ENCODE data around the gene HNRNPA0.

The HNRNPA0 gene

DNA sequence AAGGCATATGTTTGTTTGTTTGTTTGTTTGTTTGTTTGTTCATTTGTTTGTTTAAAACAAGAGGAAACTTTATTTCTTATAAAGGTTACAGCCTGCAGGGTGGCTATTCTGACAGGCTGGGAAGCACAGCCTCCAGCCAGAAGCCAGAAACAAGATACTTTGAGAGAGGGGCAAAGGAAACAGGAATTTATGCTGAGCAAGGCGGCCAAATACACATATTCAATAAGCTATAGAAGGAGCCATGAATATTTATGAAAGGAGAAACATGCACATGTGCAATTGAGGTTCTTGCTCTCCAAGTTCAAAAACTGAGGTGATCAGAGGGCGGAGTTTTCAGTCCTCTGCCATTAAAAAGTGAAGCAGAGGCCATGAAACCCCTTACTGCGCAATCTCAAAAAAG lies 37.8 kb downstream of the HNRNPA0 start:
- no peak for DNase-seq

DNA sequence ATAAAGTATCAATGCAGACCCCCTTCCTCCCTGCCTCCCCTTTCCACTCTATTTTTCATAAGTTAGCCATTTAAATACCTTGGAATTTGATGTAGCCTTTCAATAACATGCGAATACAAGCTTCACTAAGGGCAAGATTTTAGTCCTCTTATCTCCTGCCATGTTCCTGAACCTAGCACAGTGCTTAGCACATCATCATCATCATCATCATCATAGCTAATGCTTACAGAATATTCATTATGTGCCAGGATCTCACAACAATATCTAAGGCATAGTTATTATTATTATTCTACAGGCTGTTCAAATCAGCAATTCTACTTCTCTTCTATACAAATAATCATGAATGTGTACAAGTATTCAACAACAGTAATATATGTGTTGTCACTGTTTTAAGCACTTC lies 38.7 kb downstream of the HNRNPA0 start:
- no peak for DNase-seq

DNA sequence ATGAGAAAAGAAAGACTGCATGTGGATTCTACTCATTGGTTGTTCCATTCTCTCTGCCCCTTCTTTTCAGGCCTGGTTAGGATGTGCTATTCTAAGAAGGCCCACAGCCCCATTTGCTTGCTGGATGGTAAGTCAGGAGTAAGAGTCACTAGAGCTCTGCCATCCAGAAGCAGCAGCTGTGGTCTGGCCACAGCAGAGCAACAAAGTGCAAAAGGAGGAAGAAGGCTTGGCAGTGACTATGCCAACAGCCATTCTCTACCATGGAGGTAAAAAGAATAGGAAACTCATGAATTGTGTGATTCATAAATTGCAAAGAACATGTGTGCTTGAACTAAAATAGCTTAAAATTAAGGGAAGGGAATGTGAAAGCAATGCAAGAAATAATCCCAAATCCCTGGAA lies 39.2 kb downstream of the HNRNPA0 start:
- no peak for DNase-seq

DNA sequence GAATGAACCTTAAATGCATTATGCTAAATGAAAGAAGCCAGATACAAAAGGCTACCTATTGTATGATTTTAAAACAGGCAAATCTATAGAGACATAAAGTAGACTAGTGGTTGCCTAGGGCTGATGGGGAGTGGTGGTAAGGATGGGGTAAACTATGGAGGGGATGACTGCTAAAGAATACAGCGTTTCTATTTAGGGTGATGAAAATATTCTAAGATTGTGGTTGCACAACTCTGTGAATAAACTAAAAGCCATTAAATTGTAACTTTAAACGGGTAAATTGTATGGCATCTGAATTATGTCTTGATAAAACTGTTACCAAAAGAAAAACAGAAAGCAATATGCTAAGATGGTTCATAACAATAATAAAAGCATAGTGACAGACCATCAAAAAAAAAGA lies 39.7 kb downstream of the HNRNPA0 start:
- DNase-seq, result no peak

DNA sequence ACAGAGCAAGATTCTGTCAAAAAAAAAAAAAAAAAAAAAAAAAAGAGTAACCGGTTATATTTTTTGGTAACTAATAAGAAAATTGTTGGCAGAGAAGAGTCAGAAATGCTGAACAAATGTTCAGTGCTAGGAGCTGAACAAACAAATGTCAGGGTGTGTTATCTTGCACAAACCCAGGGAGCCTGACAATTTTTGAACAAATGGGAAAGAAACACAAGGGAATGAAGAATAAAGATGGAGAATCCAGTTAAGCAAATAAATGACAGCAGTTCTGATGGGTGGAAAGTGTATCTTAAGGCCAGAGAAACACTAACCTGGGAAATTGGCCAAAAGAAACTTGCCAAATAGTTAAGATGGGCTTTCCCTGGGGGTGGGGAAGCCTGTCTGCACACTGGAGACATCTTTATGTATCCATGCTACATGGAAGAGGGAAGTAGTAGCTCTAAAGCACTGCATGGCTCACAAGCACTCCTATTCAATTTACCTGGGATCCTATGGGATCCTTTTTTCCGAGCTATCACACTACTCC lies 42.0 kb downstream of the HNRNPA0 start:
- DNase-seq, result no peak

DNA sequence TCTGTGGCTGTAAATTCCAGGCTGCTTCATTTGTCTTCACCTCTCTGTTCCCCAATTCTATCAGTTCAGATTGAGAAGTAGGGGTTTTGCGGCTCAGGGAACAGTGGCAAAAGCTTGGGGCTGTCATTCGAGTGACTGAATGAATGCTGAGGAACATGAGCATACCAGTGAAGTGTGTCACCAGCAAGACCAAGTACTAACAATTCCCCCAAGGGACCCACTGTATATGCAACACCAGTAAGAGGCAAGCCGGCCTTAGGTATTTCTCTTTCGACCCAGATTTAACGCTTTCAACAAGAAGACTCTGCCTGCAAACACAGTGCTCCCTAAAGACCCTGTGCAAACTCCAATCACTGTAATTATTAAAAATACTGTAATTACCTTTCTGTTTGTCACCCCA lies 44.1 kb downstream of the HNRNPA0 start:
- DNase-seq, result no peak

DNA sequence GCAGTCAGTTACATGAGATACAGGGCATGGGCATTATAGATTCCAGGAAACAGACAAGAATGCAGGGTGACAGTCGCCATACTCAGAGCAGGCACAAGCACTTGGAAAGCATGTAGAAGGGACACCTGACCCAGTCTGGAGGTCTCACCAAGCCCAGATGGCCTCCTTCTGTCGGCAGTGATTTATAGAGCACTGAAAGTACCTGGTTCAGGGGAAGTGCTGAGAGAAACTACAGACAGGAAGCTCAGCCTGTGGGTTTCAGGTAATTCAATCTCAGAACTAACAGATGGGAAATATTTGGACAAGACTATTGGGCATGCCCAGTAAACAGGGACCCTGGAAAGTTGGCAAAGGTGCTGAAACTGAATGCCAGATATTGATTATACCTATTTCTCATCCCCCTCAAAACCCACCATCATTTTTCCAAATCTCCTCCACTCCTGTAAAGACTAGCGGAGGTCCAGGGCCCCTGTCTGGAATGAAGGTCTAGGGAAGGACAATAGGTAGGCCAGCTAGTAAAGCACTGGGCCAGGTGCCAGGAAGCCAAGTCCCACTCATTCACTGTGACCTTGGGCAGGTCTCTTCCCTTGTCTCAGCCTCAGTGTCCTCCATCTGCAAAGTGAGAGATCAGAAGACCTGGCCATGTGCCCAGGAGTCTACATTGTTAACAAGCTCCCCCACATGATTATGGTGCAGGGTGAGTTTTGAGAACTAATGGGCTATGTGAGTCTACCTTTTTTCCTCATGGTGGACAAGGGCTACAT lies 45.2 kb downstream of the HNRNPA0 start:
- DNase-seq, result no peak

DNA sequence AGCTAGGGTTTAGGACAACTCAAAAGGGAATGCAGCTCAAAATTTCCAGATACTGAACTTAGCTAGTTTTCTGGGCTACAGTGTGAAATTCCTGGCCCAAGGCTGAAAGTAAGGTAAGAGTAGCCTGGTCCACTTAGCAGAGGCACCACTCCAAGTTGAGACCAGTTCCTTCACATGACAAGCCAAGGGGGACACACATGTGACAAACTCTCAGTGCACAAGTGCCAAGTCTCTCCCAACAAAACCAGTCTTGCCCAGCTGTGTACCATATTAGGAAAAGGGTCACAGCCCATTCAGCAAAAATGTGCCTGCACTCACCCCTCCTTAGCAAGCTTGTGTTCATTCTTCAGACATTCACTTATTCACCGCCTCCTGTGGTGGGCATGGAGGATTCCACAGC lies 46.1 kb downstream of the HNRNPA0 start:
- no peak for DNase-seq

DNA sequence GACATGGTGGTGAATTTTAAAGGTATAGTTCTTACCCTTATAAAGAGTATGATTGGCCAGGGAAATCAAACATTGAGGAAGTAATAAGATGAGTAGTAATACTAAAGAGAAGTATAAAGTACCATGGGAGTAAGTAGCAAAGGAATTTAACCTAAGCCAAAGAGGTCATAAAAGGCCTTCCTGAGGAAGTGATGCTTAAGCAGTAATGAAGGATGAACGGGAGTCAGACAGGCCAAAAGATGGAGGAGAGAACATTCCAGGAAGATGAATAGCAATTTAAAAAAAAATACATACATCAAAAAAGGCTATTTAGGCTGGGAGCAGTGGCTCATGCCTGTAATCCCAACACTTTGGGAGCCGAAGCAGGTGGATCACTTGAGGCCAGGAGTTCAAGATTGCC lies 47.3 kb downstream of the HNRNPA0 start:
- no peak for DNase-seq

DNA sequence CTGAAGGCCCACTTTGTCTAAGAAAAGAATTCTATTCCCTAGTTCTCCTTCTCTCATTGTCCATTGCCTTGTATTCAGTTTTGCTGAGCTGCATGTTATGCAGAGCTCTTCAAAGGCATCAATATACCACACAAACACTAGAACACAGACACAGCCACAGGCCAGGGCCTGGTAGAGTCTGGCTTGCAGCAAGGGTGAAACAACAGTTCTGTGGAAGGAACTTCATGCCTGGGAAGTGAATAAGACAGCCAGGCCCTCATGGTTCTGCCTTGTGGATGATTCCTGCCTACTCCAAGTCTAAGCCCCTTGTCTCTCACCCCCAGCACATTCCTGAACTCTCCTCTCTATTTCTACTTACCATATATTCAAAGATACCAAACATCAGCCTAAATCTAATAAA lies 49.1 kb downstream of the HNRNPA0 start:
- no peak for DNase-seq

DNA sequence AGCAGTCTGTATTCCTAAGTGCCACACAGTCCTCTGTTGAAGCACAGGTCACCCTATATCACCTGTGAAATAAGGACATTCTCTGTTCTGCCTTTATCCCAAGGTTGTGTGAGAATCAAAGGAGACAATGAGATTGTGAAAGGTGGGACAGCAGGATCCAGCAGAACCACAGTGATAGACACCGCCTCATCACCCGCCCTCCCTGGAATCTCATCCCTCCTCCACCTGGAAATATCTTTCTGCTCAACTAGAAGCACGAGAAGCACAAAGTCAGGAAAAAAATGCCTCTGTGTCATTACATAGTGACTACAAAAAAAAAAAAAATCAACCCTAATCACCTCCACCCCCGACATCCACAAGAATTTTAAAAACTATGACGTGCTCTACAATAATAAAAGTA lies 50.6 kb downstream of the HNRNPA0 start:
- DNase-seq, result no peak

DNA sequence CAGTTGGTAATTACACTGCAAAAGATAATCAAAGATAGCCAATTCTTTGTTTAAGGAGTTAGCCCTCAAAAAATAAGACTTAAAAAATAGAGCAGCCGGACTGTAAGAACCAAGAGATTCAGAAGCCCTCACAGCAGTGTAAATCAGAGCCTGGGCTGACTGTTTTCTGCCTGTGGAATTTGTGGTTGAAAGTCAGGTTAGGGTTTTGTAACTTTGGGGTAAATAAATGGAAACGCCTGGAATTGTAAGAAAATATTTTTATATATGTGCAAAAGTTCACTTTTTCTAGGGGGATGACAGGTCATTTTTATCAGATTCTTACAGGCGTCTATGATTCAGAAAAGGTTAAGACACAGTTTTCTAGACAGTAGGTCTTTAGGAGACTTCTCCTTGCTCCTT lies 53.9 kb downstream of the HNRNPA0 start:
- DNase-seq, result no peak

DNA sequence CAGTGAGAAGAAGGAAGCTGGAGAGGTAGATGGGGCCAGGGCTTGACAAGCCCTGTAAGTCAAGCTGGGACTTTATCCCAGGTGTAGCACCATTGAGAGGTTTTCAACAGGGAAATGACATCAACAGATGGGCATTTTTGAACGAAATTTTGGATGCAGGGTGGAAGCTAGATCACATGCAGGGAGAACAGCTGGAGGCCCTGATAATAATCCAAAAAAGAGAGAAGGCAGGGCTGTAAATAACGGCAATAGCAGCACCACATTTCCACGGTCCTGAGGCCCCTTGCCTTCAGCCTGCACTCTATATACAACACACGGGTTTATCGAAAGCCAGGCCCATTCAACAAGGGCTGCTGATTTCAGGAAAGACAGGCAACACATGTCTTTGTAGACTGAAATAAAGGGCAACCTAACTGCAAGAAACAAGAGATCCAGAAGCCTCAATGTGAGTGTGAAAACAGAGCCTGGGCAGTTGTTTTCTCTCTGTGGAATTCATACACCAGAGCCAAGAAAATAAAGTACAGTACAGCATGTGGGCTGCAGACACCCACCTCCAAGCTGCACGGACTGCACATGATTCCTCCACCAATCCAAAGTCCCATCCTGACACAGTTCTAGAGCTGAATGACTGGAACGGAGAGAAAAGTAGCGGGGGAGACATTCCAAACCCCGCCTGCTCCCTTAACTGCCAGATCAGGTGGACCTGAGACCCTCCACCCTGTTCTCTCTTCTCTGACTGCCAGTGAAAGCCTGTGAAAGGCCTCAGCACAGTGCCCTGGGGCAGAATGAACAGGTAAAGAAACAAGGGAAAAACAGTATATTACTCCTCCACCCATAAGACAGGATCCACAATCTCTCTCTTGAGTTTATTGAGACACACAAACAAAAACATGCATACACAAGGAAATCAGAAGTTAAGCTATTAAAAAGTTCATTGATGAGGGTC lies 54.6 kb downstream of the HNRNPA0 start:
- no peak for DNase-seq

DNA sequence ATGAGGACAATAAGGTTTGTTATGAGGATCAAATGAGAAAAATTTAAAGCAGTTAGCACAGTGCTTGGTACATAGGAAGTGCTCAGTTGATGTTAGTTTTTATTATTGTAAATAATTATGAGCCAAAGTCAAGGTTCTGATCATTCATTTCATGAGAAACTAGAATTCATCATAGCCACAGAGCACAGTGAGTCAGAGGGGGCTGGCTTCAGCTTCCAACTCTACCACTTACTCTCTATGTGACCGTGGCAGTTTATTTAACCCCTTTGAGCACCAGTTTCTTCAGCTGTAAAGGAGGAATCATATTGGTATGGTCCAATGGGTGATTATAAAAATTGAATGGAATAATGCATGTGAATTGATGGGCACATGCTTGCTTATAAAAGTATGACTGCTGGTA lies 57.7 kb downstream of the HNRNPA0 start:
- no peak for DNase-seq

DNA sequence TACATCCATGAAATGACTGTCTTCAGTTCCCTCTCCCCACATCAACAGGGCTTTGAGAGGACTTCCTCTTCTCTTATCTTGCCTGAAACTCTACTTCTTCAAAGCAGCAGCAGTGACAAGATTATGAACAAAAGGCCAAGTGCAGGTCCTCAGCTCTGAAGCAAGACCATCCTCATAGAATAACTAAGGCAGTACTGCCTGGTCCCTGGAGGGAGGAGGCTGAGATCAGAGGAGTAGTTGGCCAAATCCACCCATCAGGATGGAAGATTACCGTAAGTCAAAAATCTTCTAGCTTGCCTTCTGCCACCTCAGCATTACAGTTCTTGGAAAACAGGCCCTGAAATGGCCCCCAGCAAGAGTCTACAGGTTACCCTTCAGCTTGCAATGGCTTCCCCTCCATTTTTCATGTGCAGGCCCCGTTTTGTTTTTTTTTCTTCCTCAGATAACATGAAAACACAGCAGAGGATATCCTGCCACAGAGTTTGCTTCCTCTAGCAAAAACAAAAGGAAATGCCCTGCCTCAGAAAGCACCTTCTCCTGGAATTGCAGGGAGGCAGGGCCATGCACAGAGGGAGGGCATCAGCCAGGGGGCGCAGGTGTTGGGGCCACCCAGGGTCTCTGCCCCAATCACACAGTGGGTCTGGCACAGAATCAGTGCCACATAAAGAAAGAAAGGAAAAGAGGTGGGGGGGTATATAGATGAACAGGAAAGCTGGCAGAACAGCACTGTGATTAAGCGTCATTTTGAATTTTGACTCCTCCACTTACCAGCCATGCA lies 58.3 kb downstream of the HNRNPA0 start:
- DNase-seq, result no peak

Data from RPMI8226 (cell line).